ENCODE measurements around the gene TARS3.

The TARS3 gene

GRCh38 chr15:101608201-101608600 lies 116.1 kb downstream of the TARS3 start:
- DNase-seq (ENCODE audit: low spot score), result no peak
- ChIA-PET POLR2A (ENCODE audit: low non-redundant PET) (no interaction called here), CTCF (interaction anchor here (1.2 kb wide), 1 partner anchor 33 kb away, joined by 4 read pairs; no protein-coding TSS in a partner anchor)
- TF ChIP-seq CTCF (conservative IDR thresholded peaks at IDR 0.05; ENCODE audit: low read depth), result no peak
- no peak overlapping the region for H3K27ac ChIP-seq

- DNase-seq (ENCODE audit: low spot score), result no peak
- H3K27ac ChIP-seq, result no peak overlapping the region
- TF ChIP-seq CTCF (conservative IDR thresholded peaks at IDR 0.05; ENCODE audit: low read depth), result no peak
- CTCF ChIA-PET, result no interaction called here
- POLR2A ChIA-PET (ENCODE audit: low non-redundant PET), result no interaction called here
Measured at GRCh38 chr15:101607108-101607507, 117.2 kb downstream of the TARS3 start.

- POLR2A ChIA-PET (ENCODE audit: low non-redundant PET), result no interaction called here
- no peak for DNase-seq (ENCODE audit: low spot score)
Measured at GRCh38 chr15:101604124-101604874, 120.0 kb downstream of the TARS3 start.

More at GRCh38 chr15:101604124-101604874, 120.0 kb downstream of the TARS3 start:
- H3K27ac ChIP-seq, result no peak overlapping the region
- TF ChIP-seq CTCF (conservative IDR thresholded peaks at IDR 0.05; ENCODE audit: low read depth), result no peak
- CTCF ChIA-PET, result interaction anchor here (0.5 to 1.0 kb wide), 2 partner anchors 14 to 75 kb away, joined by 3 to 4 read pairs; no protein-coding TSS in a partner anchor

Measured in RWPE1 (cell line).